Right hindlimb (tissue), 1 donor: ENCODE data around the gene OR51Q1.

Experiments used
- DNase-seq: peaks from one replicate; pipeline ENCODE4 v3.0.0-alpha.2; 2018

Gene OR51Q1, protein sequence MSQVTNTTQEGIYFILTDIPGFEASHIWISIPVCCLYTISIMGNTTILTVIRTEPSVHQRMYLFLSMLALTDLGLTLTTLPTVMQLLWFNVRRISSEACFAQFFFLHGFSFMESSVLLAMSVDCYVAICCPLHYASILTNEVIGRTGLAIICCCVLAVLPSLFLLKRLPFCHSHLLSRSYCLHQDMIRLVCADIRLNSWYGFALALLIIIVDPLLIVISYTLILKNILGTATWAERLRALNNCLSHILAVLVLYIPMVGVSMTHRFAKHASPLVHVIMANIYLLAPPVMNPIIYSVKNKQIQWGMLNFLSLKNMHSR

DNA sequence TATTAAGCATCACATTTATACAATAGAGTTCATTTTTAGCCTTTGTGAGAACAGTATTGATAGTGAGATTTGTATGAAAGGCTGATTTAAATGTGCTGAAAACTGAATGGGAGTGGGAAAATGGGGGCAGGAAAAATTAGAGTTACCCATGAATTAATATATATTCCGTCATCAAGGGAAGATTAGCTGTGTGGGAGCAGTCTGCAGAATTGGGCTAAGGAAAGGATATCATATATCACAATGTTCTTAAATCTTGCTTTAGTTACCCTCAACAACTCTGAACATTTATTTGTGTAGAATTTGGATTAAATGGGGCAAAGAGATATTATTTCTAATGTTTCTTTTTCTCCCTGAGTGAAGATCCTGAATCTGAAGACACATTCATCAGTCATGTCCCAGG, at the start of gene OR51Q1:
Gene OR51Q1 (plus strand): TSS at position 301 of the 400 bp plus-strand sequence. CDS start 90 bp downstream, at position 391.
- no peak for DNase-seq

DNA sequence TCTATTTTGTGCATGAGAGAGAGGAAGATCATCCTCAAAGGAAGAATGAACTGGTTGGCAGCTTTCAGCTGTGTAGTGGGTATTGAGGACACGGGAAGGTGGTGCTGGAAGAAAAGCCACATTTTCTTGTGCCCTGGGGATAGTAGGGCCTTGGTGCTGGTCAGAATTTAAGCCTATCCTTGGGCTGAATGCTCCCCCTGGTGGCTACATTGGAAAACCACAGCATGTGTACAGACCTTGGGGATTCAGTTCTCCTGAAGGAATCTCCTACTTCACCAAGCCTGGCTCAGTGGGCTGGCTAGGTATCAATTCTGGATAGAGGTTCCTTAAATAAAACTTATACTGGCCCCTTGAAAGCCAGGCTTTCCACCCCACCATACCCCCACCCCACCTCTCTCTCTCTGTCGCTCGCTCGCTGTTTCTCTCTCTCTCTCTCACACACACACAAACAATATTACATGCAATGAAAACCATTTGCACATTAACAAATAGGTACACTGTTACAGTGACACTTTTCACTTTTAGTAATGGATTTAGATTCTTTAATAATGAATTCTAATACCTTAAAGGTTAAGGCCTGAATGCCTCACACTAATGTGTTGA, 41.1 kb upstream of the OR51Q1 start:
- DNase-seq, result peak; percentile 23

DNA sequence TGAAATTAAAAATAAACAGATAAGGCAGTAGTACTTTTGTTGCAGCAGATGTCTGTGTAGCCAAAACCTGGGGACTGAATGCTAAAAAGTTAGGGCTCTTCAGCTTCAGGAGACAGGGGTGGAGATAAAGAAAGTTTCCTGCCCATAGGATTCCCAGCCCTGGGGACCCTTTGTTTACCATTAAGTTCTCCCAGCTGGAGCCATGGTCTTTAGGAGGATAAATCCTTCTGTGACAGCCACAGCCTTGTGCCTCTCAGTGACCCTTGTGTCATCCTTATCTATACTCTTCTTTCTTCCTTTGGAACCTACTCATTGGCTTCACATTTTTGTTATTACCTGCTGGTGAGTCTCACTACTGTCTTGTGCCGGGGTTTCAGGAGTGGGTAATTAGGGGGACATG, 38.3 kb upstream of the OR51Q1 start, which contains the start of gene OR51M1:
Gene OR51M1 (plus strand): TSS at position 237 of the 400 bp plus-strand sequence. CDS start 5,587 bp downstream, outside the sequence.
- no peak for DNase-seq

DNA sequence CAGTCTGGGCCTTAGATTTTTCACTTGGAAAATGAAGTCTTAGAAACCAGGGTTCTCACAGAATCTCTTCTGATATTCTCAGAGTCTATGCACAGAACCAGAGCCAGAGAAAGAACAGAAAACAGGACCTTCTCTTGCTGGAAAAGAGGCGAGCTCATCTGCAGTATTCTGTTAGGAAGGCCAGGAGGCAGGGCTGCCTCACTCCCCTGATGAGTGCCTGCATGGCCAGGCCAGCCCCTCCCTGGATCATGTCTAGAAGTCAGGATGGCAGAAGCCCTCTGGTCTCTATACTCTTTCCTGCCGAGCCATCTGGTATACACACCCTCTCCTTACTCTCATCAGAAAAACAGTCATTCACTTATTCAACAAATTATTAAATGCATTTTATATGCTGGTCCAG, 37.6 kb upstream of the OR51Q1 start:
- no peak for DNase-seq

DNA sequence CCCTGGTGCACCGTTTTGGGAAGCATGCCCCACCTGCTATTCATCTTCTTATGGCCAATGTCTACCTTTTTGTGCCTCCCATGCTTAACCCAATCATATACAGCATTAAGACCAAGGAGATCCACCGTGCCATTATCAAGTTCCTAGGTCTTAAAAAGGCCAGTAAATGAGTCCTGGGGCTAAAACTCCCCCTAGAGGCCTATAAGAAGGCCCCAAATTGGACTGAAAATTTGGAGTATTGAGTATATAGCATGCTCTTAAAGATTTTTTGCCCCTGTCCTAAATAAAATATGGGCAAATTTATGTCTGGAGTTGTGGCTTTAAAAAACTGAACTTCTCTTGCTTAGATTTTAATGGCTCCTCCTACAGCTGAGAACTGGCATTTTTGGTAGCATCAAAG, 31.7 kb upstream of the OR51Q1 start:
- DNase-seq, result no peak

DNA sequence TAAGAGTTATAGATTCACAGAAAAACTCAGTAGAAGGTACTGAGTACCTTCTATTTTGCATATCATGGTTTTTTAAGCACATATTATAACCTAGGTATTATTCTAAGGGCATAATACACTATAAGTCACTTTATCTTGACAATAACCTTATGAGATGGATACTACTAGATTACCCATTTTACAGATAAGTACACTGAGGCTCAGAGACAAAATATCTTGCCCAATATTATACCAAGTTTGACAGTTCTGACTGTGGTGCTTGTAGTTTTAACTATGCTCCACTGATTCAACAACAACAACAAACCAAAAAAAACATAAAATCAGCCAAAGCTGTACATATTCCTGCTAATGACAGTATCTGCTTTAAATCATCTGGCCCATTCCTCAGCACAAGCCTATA, 27.8 kb upstream of the OR51Q1 start:
- DNase-seq, result no peak

DNA sequence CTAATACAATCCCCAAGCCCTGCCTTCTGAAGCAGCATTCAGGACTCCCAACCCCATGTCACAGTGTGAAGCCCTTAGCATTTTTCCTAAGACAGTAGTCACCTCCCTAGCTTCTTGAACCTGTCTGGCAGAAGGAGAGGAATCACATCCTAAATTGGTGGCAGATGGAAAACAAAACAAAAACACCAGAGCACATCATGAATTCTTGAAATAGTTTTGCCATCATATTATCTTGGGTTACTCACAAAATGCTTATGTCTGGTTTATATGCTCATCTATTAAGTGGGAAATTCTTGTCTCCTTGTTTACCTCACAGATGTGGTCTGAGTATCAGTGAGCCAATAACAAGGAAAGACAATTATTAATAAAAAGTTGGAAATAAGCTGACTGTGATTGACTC, 23.0 kb upstream of the OR51Q1 start:
- DNase-seq, result no peak

DNA sequence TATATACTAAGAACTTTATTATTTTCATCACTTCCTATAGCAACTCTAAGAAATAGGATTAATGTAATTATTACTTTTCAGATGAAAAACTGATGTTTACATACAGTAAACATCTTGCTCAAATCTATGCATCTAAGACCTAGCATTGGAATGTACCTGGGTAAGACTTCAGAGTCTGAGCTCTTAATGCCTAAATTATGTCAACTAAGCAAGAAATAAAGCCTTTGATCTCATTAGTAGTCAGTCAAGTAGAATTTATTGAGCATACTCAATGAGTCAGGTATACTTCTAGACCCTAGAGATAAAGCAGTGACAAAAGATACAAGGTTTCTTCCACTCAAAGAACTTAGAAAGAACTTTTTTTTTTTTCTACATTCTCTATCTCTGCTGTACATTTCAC, 16.7 kb upstream of the OR51Q1 start:
- DNase-seq, result no peak

DNA sequence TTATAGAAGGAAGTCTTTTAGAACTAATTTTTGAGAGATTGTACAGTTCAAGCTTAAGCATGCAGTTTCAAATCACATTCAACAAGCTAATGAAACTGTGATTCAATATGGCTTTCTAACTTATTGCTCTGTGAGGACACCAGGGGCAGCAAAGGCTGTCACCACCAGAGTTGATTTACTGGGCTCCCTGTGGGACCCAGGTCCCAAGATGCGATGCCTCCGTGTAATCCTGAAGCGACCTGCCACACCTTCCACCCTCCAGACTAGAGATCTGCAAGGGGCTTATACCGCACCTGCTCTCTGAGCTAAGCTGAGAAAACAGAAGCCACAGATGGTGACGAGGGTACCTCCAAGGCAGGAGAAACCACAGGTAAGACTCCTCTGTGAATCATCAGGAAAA, 918 bp upstream of the OR51Q1 start:
- no peak for DNase-seq

DNA sequence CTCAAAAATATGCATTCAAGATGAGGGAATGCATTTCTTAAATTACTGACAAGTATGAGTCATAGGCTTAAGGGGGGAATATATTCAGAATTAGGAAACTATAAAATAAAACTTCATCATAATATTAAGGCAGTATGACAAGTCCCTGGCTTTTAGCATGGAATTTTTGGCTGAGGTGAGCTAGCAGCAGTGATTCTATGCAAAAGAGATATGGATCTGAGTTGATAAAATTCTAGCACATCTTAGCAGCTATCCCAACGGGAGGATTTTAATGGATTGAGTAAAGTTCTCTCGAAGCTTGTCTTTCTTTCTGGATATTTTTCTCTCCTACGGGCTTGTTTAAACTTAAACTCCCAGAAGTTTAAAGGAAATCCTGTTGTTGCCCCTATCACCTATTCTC, 1.2 kb downstream of the OR51Q1 start:
- no peak for DNase-seq

DNA sequence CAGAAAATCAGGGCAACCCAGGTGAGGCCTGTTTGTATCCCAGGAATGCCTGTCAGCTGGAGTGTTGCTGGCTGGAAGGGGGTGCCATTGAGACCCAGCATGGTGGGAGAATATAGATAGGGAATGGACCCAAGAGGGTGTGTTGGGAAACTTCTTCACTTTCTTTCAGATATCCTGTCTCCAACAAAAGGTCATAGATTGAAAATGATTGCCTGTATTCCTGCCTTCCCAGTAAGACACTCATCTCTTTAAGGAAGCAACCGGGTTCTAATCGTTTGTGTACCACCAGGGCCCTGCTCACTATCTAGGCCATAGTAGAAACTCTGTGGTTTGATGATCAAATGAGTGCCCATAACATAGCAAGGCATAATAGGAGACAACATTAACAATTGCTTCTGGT, 19.5 kb downstream of the OR51Q1 start, which contains the start of gene OR51I1:
Gene OR51I1 (minus strand): TSS at position 101 of the 400 bp plus-strand sequence. CDS start 0 bp downstream, at position 101.
- no peak for DNase-seq

DNA sequence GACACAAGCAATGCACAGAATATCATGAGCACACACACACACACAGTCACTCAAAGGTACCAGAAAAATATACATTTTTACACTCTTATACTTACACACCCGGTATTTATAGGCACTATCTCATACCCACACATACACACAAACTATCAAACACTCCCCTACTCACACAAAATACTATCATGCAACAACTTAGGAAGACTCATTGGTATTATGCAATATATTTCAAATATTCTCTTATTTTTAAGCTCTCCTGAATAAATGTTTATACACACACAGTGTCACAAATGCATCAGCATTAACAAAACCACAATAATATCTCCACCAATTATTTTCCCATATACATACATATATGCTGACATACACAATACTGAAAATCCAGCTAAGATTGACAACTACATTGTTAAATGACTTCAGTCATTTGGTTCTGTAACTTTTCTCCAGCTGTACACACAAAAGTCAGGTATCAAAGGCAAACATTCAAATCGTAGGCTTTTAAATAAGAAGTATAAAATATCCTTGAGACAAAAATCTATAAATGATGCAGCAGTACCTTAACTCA, 22.0 kb downstream of the OR51Q1 start:
- no peak for DNase-seq

DNA sequence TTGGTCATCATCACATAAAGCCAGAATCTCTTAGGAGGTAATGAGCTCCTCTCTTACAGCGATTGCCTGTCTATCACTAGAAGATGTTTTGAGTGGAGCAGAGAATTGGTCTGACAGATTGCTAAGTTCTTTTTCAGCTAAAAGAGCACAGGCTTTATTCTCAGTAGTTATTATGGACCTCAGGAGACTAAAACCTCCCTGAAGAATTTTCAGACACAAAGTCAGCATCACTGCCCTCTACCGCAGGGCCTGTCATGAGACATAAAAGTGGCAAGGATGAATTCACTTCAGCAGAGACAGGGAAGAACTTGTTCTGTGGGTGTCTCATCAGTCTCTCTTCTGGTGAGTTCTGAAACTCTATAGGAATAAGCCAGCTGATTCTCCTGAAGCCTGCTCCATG, 27.1 kb downstream of the OR51Q1 start, which contains the start of gene OR51I2:
Gene OR51I2 (plus strand): TSS at position 301 of the 400 bp plus-strand sequence. CDS start 4,166 bp downstream, outside the sequence.
- no peak for DNase-seq

DNA sequence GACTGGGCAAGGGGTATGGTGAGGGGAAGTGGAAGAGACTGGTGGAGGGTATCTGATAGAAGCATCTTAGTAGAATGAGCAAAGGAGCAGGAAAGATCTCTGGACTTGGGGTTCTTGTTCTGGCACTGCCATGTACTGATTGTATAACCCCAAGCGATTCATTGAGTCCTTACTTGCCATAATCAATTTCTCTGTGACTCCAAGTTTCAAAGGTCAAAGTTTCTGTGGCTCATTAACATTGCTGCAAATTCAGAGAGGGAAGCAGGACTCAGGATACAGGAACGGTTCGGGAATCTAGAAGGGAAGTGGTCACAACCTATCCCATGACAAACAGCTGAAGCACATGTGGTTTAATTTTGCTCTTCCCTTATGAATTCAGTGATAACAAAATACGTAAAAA, 27.5 kb downstream of the OR51Q1 start:
- DNase-seq, result no peak

DNA sequence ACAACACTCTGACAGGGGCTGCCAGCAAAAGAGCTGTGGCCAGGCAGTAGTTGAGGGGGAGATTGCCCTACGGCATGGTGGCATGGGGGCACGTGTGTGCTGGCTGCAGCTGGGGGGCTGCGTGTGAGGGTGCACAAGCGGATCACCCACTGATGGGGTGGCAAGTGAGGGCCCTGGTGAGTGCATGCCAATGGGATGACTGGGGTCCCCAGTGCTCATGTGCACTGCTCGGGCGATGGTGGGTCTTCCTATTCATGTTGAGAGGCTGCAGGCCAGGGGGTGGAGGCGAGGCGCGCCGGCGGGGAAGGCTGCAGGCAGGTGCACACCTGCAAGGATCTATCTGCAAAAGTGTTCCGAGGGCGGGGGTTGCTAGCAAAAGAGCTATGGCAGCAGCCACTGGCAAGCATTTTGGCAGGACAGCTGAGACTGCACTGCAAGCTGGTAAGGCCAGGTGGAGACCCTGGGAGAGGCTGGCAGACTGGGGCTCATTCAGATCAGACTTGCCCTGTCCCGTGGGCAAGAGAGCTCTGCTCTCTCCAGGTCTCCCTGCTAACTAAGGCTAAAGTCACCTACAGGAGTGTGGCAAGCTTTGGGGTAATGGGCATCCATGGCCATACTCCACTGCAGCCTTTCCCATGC, 39.2 kb downstream of the OR51Q1 start:
- DNase-seq, result no peak

DNA sequence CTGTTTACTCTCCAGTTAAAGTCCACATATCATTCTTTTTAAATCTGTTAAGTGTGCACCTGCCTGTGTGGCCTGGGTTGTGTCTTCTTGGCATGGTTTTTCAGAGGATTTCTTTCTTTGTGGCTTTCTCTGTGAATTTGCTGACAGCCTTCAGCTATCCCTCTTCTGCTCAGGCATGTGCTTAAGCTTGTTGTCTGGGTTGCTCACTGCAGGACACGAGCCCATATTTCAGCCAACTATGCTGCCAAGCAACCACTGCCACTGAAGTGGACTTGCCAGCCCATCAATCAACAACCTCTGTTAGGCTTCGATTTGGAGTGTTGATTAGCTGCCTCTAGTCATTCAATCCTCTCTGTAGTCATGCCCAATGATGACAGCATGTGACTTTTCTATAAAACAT, 45.6 kb downstream of the OR51Q1 start:
- no peak for DNase-seq
